CD4-positive, alpha-beta T cell treated with Interleukin-12 subunit alpha and Interleukin-12 subunit beta, for 1 hour (primary cell): Measurements from ENCODE around the gene NAIF1.
"Not testable (repeated sequence)": the region's sequence is repeated elsewhere in the genome, so short reads cannot be mapped to it uniquely, and the experiment has no call there.

Experiments used
- DNase-seq: peaks from one replicate; pipeline ENCODE4 v3.0.0-alpha.2; 2020

The NAIF1 gene

DNA sequence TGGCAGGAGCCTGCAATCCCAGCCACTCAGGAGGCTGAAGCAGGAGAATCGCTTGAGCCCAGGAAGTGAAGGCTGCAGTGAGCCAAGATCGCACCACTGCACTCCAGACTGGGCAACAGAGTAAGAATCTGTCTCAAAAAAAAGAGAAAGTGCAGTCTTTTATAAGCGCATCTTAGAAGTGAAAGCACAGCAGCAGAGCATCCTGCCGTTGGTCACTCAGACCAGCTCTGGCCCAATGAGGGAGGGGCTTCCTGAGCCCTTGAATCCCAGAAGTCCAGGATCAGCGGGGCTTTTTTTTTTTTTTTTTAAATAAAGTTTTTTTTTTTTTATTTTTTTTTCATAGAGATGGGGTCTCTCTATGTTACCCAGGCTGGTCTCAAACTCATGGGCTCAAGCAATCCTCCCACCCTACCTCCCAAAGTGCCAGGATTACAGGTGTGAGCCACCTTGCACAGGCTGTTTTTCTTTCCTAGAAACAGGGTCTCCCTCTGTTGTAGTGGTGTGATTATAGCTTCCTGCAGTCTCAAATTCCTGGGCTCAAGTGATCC is 42.3 kb downstream of the NAIF1 start:
- no peak for DNase-seq

DNA sequence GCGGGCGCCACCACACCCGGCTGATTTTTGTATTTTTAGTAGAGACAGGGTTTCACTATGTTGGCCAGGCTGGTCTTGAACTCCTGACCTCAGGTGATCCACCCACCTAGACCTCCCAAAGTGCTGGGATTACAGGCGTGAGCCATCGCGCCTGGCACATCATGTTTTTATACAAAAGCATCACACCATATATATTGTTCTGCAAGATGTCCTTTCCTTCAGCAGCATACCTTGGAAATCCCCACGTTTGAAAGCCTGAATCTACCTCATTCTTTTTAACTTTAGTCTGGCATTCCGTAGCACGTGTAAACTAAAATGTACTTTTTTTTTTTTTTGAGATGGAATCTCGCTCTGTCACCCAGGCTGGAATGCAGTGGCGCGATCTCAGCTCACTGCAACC is 43.4 kb downstream of the NAIF1 start:
- DNase-seq: not testable (repeated sequence)

DNA sequence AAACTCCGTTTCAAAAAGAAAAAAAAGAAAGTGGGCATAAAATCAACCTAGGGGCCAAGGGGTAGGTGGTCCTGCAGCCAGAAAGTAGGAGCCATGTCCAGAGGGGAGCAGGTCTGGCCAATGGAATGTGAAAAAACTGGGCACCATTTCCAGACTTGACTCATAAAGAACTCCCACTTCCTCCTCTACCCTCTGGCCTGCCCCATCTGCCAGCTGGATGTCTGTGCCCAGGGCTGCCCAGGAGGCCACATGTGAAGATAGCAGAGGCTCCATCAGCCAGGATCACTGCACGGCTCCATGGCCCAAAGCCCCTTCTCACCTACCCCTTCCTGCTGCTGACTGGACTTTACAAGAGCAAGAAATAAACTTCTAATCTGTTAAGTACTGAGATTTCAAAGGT is 44.2 kb downstream of the NAIF1 start:
- no peak for DNase-seq

DNA sequence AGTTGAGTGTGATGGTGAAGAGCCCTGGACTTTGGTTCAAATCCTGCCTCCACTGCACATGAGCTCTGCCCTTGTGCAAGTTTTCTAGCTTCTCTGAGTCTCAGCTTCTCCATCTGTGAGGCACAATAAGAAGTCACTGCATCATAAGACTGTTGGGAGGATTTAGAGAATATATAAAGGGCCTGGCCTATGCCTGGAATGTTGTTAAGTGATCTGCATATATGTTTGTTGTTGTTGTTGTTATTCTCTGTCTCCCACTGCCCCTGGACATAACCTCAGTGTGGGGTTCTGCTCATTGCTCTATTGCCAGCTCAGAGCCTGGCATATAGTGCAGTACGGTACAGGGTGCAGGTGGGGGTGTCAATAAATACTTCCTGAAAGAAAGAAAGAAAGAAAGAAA is 46.0 kb downstream of the NAIF1 start:
- DNase-seq: no peak

DNA sequence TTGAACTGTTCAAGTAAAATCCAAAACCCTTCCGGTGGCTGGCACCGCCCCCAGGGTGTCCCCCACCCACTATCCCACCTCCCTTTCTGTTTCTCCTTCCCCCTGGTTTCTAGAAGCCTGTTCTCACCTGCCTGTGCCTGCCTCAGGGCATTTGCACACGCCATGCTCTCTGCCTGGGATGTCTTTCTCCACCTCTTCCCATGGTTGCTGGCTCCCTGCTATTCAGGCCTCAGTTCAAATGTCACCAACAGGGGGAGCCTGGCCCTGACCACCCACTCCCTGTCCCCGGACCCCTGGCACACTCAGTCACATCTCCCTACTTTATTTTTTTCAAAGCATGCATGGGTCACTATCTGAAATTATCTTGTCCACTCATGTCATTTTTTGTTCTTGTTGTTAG is 46.4 kb downstream of the NAIF1 start:
- DNase-seq: no peak

DNA sequence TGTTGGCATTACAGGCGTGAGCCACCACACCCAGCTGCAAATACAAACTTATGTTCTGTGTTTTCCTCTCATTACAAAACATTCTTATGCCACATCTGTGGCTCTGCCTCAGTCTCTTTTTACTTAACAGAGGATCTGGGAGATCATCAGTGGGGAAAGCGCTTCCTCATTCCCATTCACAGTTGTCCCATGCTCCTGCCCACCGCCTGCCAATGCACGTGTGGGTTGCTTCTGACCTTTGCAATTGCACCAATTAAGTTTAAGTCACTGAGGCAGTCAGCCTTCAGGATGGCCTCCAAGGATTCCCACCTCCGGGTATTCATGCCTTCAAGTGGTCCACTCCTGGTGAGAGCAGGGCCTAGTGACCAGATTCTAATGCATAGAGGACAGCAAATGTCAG is 51.4 kb downstream of the NAIF1 start:
- no peak for DNase-seq
